NCI-H1092 treated with DMSO at 0.1 percent for 48 hours (cell line): ENCODE results near the gene SCN1B.
"Not testable (repeated sequence)": the region's sequence is repeated elsewhere in the genome, so short reads cannot be mapped to it uniquely, and the experiment has no call there.

Source experiments
- DNase-seq: peaks from one replicate; lab custom pipeline; 2025; lab: John Stamatoyannopoulos, UW

The SCN1B gene

GRCh38 chr19:35017507-35017906, 12.8 kb upstream of the SCN1B start:
- no peak for DNase-seq

- no peak for DNase-seq
Observed at GRCh38 chr19:35018379-35018778, 11.9 kb upstream of the SCN1B start.

DNA sequence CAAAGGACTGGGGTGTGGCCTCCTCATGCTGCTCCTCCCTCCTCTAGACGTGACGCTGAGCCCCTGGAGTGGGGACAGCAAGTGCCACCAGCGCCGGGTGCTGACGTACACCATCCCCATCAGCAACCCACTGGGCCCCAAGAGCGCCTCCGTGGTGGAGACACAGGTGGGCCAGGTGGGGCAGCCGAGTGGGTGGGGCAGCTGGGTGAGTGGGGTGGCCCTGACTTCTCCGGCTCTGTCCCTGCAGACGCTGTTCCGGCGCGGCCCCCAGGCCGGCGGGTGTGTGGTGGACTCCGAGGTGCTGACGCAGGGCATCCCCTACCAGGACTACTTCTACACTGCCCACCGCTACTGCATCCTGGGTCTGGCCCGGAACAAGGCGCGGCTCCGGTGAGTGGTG, 11.1 kb upstream of the SCN1B start:
- DNase-seq = no peak

DNA sequence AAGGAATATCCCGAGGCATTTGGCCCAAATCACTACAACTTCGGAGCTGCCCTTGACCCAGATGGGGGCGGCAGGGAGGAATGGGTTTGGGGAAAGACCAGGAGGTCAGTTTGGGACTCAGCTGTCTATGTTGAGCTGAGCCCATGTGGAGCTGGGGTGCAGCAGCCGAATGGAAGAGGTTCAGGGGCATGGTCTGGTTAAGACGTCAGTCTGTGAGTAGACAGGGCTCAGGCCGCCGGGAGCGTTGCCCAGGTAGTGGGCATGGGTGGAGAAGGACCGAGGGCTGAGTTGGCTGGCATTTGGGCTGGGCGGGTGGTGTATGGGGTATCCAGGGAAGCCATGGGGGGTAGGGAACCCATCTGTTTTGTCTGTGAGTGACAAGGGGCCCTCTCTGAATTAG, 9.3 kb upstream of the SCN1B start:
- no peak for DNase-seq

DNA sequence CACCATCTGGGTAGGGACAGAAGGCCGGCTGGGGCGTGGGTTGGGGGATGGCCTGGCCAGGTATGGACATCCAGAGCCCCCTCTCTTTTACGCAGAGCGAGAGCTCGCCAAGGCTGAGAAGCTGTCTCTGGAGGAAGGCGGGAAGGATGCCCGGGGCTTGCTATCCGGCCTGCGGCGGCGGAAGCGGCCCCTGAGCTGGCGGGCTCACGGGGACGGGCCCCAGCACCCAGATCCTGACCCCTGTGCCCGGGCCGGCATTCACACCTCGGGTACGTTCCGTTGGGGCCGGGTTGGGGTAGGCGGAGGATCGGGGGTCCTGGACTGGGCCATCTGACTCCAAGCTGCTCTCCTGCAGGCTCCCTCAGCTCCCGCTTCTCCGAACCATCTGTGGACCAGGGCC, 8.7 kb upstream of the SCN1B start:
- no peak for DNase-seq

- DNase-seq = no peak
Observed at GRCh38 chr19:35022460-35022859, 7.8 kb upstream of the SCN1B start.

- no peak for DNase-seq
Observed at GRCh38 chr19:35023428-35023827, 6.8 kb upstream of the SCN1B start.

GRCh38 chr19:35024095-35024494, 6.2 kb upstream of the SCN1B start:
- no peak for DNase-seq

- DNase-seq = no peak
Observed at GRCh38 chr19:35025969-35026368, 4.3 kb upstream of the SCN1B start.

DNA sequence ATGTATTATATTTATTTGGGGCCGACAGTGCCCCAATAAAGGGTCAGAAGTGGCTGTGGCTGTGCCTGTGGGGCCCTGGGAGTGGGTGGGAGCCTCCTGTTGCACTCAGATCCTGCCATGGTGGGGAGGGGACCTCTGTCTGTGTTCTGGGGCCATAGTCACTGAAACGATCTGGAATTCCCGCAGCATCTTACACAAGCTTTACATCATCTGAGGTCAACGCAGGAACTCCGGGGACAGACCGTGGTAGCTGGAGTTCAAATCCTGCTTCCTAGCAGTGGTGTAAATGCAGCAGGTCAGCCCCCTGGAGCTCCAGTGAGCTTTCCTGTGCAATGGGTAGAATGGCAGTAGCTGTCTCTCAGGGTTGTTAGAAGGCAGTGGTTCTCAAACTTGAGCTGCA, 3.9 kb upstream of the SCN1B start:
- DNase-seq = no peak

GRCh38 chr19:35027009-35027408, 3.3 kb upstream of the SCN1B start:
- no peak for DNase-seq

DNA sequence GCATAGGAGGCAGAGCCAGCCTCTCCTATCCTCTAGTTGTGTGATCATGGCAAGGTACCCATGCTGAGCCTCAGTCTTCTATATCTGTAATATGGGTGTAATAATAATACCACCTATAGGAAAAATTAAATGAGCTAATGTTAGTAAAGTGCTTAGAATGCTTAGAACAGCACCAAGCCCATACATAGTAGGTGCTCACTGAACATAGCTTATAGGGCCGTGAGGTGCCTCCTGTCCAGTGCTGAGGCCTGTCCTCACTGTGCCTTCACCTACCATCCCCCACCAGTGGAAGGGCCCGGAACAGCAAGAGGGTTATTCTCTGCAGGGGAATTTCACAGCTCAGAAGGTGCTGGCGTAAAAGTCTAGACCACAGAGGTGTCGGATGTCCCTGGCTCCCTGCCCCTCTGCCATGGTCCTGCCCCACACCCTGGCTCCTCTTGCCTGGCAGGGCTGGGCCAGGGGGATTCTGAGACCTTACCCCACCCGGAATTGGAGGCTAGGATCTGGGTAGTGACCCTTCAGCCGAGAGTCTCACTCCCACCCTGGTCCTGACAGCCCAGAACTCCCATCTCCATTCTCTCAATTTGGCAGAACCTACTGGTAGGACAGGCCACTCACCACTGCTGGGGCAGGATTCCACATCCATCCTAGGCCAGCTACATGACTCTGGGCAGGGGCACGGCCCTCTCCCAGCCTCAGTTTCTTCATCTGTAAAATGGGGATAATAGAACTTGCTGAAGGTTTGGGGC, 2.2 kb upstream of the SCN1B start:
- DNase-seq = no peak

GRCh38 chr19:35028600-35028885, 1.7 kb upstream of the SCN1B start:
- not testable (repeated sequence) for DNase-seq

DNA sequence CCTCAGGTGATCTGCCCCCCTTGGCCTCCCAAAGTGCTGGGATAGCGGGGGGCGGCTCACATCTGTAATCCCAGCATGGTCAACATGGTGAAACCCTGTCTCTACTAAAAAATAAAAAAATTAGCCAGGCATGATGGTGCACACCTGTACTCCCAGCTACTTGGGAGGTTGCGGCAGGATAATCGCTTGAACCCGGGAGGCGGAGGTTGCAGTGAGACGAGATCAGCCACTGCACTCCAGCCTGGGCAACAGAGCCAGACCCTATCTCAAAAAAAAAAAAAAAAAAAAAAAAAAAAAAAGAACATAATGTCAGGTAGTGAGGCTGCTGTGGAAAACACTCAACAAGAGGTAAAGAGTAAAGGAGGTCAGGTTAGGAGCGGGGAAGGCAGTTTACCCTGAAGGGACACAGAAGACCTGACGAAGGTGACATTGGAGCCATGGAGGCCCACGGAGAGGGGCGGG, 964 bp upstream of the SCN1B start:
- DNase-seq = not testable (repeated sequence)

GRCh38 chr19:35029737-35030256, 473 bp upstream of the SCN1B start:
- DNase-seq = no peak

DNA sequence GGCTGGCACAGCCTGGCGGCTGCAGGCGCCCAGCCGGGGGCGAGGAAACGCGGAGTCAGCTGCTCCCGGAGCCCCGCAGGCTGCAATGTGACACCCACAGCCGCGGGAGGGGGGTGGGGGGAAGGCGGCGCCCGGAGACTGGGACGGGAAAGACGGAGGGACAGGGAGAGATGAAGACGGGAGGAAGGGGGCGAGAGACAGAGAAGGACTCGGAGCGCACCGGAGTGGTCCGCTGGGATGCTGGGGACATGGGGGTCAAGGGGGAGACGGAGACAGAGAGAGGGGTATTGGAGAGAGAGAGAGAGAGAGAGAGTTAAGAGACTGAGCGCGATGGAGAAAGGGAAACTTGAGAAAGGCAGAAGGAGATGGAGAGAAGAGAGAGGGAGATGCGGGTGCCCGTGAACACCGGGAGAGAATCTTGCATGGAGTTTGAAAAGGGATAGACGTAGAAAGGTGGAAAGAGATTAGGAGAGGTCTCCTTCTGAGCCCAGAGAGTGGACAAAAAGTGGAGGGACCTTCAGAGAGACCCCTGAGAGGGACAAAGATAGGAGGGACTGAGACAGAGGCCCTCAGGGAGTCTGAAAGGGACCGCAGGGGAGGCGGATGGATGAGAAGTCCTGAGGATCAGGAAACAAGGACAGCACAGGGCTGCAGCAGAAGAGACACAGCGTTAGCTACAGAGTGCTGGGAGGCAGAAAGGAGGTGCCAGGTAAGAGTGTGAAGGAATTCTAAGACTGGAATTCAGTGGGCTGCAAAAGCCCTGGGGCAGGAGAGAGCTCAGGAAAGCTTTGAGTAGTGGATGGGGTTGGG, 1.0 kb downstream of the SCN1B start:
- DNase-seq = no peak

GRCh38 chr19:35032356-35032865, 2.1 kb downstream of the SCN1B start:
- no peak for DNase-seq

GRCh38 chr19:35033067-35034004, 3.1 kb downstream of the SCN1B start:
- DNase-seq = no peak

- DNase-seq = no peak
Observed at GRCh38 chr19:35034005-35034502, 3.8 kb downstream of the SCN1B start.

DNA sequence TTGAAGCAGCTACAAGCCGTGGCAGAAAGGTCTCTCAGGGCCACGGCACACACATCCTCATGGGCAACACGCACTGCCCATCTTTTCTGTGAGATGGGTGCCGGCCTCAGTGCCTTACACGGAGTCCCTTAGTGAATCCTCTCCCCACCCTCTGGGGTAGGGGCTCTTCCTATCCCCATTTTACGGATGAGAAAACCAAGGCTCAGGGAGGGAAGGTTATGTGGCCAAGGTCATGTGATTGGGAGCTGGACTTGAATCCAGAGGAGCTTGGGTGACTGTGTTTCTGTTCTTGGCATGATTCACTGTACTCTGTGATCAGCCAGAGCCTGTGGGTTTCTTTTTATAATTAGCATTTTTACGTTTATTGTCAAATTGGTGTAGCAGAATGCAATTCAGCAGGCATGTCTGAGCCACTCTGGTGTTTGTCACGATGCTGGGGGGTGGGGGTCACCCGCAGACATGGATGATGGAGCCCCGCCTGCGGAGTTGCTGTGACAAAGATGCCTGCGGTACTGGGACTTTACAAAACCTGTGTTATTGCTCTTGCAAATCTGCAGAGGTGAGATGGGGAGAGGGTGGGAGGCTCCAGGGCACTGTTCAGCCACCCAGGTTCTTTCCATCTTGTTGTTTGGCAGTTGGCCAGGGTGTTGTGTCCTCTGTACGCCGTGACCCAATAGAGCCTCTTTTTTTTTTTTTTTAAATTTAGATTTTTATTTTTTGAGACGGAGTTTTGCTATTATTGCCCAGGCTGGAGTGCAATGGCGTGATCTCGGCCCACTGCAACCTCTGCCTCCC, 4.5 kb downstream of the SCN1B start:
- DNase-seq = no peak
